ENCODE results near the gene EN2.

Gene EN2

GRCh38 chr7:155438777-155439176 lies 19.2 kb upstream of the EN2 start:
- TF ChIP-seq YY1 (IDR thresholded peaks at IDR 0.05; ENCODE audit: low read depth) = no peak
- TF ChIP-seq, protein P1, sequence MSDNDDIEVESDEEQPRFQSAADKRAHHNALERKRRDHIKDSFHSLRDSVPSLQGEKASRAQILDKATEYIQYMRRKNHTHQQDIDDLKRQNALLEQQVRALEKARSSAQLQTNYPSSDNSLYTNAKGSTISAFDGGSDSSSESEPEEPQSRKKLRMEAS (IDR thresholded peaks at IDR 0.05) = no peak
- no peak for TF ChIP-seq EP300 (IDR thresholded peaks at IDR 0.05; ENCODE audit: borderline replicate concordance)
- TF ChIP-seq CREB1 (IDR thresholded peaks at IDR 0.05; ENCODE audit: low read depth) = no peak
- TF ChIP-seq TEAD4 (IDR thresholded peaks at IDR 0.05) = no peak
- TF ChIP-seq FOXM1 (IDR thresholded peaks at IDR 0.05; ENCODE audit: borderline replicate concordance, low read depth) = no peak
- no peak for TF ChIP-seq RAD21 (IDR thresholded peaks at IDR 0.05; ENCODE audit: low read depth)
- no peak for TF ChIP-seq ZBTB7A (IDR thresholded peaks at IDR 0.05; ENCODE audit: low read depth)
- TF ChIP-seq EGR1 (IDR thresholded peaks at IDR 0.05) = no peak
- TF ChIP-seq USF1 (IDR thresholded peaks at IDR 0.05) = no peak
- TF ChIP-seq, protein P2, sequence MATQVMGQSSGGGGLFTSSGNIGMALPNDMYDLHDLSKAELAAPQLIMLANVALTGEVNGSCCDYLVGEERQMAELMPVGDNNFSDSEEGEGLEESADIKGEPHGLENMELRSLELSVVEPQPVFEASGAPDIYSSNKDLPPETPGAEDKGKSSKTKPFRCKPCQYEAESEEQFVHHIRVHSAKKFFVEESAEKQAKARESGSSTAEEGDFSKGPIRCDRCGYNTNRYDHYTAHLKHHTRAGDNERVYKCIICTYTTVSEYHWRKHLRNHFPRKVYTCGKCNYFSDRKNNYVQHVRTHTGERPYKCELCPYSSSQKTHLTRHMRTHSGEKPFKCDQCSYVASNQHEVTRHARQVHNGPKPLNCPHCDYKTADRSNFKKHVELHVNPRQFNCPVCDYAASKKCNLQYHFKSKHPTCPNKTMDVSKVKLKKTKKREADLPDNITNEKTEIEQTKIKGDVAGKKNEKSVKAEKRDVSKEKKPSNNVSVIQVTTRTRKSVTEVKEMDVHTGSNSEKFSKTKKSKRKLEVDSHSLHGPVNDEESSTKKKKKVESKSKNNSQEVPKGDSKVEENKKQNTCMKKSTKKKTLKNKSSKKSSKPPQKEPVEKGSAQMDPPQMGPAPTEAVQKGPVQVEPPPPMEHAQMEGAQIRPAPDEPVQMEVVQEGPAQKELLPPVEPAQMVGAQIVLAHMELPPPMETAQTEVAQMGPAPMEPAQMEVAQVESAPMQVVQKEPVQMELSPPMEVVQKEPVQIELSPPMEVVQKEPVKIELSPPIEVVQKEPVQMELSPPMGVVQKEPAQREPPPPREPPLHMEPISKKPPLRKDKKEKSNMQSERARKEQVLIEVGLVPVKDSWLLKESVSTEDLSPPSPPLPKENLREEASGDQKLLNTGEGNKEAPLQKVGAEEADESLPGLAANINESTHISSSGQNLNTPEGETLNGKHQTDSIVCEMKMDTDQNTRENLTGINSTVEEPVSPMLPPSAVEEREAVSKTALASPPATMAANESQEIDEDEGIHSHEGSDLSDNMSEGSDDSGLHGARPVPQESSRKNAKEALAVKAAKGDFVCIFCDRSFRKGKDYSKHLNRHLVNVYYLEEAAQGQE (IDR thresholded peaks at IDR 0.05; ENCODE audit: low read depth) = no peak
- TF ChIP-seq CEBPB (IDR thresholded peaks at IDR 0.05) = no peak
- TF ChIP-seq TAF1 (IDR thresholded peaks at IDR 0.05; ENCODE audit: low read depth) = no peak

DNA sequence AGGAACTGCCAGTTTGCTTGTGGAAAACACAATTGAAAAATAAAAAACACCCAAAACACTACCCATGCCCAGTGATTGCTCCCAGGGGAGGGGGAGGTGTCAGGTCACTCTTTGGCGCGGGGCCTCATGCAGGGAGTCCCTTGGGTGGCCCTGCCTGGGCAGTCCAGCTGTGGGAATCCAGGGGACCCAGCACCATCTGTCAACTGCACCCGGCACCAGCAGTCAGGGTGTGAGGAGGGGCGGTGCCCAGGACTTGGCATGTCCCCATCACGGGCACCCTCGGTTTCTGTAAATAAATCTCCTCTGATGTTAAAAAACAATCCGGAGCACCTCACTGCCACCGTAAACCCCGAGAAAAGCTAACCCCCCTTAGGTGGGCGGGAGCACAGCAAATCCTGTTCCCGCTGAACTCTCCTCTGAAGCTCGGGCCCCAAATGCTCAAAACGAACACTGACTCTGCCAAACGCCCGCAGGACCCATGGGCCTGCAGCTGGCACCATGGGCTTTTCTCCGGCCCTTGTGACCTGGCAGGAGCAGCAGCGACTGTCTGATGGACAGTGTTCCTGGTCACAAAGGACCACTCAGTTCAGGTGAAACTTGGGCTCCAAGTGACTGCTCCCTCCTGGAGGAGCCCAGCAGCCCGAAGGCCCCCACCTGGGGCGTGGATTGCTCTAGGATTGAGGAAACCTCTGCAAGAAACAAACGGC lies 18.5 kb upstream of the EN2 start:
- TF ChIP-seq, protein P1 (IDR thresholded peaks at IDR 0.05) = no peak
- TF ChIP-seq TAF1 (IDR thresholded peaks at IDR 0.05; ENCODE audit: low read depth) (no peak), FOXM1 (IDR thresholded peaks at IDR 0.05; ENCODE audit: borderline replicate concordance, low read depth) (no peak), RAD21 (IDR thresholded peaks at IDR 0.05; ENCODE audit: low read depth) (no peak), TEAD4 (IDR thresholded peaks at IDR 0.05) (no peak), EGR1 (IDR thresholded peaks at IDR 0.05) (no peak), USF1 (IDR thresholded peaks at IDR 0.05) (no peak)

- TF ChIP-seq YY1 (IDR thresholded peaks at IDR 0.05; ENCODE audit: low read depth) (no peak), EGR1 (IDR thresholded peaks at IDR 0.05) (no peak), USF1 (IDR thresholded peaks at IDR 0.05) (no peak), RAD21 (IDR thresholded peaks at IDR 0.05; ENCODE audit: low read depth) (no peak), CREB1 (IDR thresholded peaks at IDR 0.05; ENCODE audit: low read depth) (no peak), EP300 (IDR thresholded peaks at IDR 0.05; ENCODE audit: borderline replicate concordance) (no peak), ZBTB7A (IDR thresholded peaks at IDR 0.05; ENCODE audit: low read depth) (no peak), CEBPB (IDR thresholded peaks at IDR 0.05) (no peak), TEAD4 (IDR thresholded peaks at IDR 0.05) (no peak), TAF1 (IDR thresholded peaks at IDR 0.05; ENCODE audit: low read depth) (no peak), FOXM1 (IDR thresholded peaks at IDR 0.05; ENCODE audit: borderline replicate concordance, low read depth) (no peak), NFIC (IDR thresholded peaks at IDR 0.05) (no peak), TCF12 (IDR thresholded peaks at IDR 0.05; ENCODE audit: low read depth) (no peak)
- TF ChIP-seq, protein P2 (IDR thresholded peaks at IDR 0.05; ENCODE audit: low read depth) = no peak
- TF ChIP-seq, protein P1 (IDR thresholded peaks at IDR 0.05) = no peak
Observed at GRCh38 chr7:155440018-155440410, 17.9 kb upstream of the EN2 start.

- TF ChIP-seq TCF12 (IDR thresholded peaks at IDR 0.05; ENCODE audit: low read depth) = no peak
Observed at GRCh38 chr7:155441856-155442255, 16.1 kb upstream of the EN2 start.

GRCh38 chr7:155444746-155445145 lies 13.2 kb upstream of the EN2 start:
- TF ChIP-seq TEAD4 (IDR thresholded peaks at IDR 0.05) (no peak), TAF1 (IDR thresholded peaks at IDR 0.05; ENCODE audit: low read depth) (no peak), NFIC (IDR thresholded peaks at IDR 0.05) (no peak), FOXM1 (IDR thresholded peaks at IDR 0.05; ENCODE audit: borderline replicate concordance, low read depth) (no peak), YY1 (IDR thresholded peaks at IDR 0.05; ENCODE audit: low read depth) (no peak), CEBPB (IDR thresholded peaks at IDR 0.05) (no peak), EP300 (IDR thresholded peaks at IDR 0.05; ENCODE audit: borderline replicate concordance) (no peak), CREB1 (IDR thresholded peaks at IDR 0.05; ENCODE audit: low read depth) (no peak), EGR1 (IDR thresholded peaks at IDR 0.05) (no peak)

Data from Ishikawa (cell line).